Lower lobe of right lung (tissue), 2 donors: ENCODE results near the gene TTC21B. TPM values are rescaled to one million over a fixed set of nuclear protein-coding genes. Genes with fewer than 3 reads are reported as not detected.

Experiments
- ATAC-seq, 2 donors: fragments of 200-7000 bp; cut with Tn5 transposase; one replicate each; pipeline ENCODE4 v1.9.1; 2020 to 2022; ENCODE audit warnings: mild to moderate bottlenecking in 2 of 2, moderate library complexity in 2 of 2
- DNase-seq: peaks from one replicate; pipeline ENCODE4 v3.0.0-alpha.2; 2020
- H3K27ac ChIP-seq: fragments of 200-600 bp; one replicate; pipeline ENCODE4 v1.8.0; 2022
- H3K27me3 ChIP-seq: fragments of 200-600 bp; one replicate; pipeline ENCODE4 v1.8.0; 2022; ENCODE audit warnings: low read depth
- H3K36me3 ChIP-seq: fragments of 200-600 bp; one replicate; pipeline ENCODE4 v1.8.0; 2022; ENCODE audit warnings: mild to moderate bottlenecking
- H3K4me1 ChIP-seq: fragments of 200-600 bp; one replicate; pipeline ENCODE4 v1.8.0; 2022
- H3K4me3 ChIP-seq: fragments of 200-600 bp; one replicate; pipeline ENCODE4 v1.8.0; 2022; ENCODE audit warnings: mild to moderate bottlenecking
- H3K9me3 ChIP-seq: fragments of 200-600 bp; one replicate; pipeline ENCODE4 v1.8.0; 2022
- intact Hi-C: fragments of 100-400 bp; cut with DNase I; formaldehyde crosslinking; loops from one replicate; pipeline ENCODE4 v1.11.0; 2022
- total RNA-seq: library from RNA; stranded (reverse); fragmentation: NEBNext Ultra II Directional; extraction: Animal tissue kit (Norgen Biotek cat#: 25700); gene quantifications from one replicate; pipeline ENCODE4 v1.2.1, GENCODE V29; 2021
- TF ChIP-seq, protein P1 (sequence below): fragments of 200-600 bp; IDR thresholded peaks from one replicate; pipeline ENCODE4 v1.8.0; 2022; ENCODE audit warnings: antibody characterized with exemption, mild to moderate bottlenecking
- donor health status: DM: no; HTN: yes; CAD: no; lungs with severe emphysema.

TTC21B gene
- total RNA-seq, 1 donor from 2014 or later, result 25.8 TPM

DNA sequence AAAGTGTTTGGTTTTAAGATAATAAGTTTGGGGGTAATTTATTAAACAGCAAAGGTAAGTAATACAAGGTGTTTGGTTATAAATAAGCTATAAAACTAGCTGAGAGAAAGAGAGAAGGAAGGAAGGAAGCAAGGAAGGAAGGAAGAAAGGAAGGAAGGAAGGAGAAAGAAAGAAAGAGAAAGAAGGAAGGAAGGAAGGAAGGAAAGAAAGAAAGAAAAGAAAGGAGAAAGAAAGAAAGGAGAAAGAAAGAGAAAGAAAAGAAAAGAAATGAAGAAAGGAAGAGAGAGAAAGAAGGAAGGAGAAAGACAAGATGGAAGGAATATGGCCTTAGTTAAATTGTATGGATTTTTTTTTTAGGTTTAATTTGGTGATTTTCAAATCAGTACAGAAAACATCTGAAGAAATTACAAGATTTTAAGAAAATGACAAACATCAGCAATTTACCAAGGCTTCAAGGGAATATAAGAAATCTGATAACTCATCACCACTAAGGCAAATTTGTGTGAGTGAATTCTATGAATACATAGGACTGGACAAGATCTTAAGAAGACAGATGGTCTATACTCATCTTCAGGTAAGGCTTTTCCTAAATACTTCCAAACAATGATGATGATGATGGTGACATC lies 113.1 kb downstream of the TTC21B start:
- Histone ChIP-seq H3K4me1 (no peaks in the 10 kb centered on the region), H3K27ac (no peak overlapping the region), H3K9me3 (no peaks in the 10 kb centered on the region), H3K36me3 (no peaks in the 10 kb centered on the region), H3K4me3 (no peak overlapping the region), H3K27me3 (no peaks in the 10 kb centered on the region)
- TF ChIP-seq, protein P1, sequence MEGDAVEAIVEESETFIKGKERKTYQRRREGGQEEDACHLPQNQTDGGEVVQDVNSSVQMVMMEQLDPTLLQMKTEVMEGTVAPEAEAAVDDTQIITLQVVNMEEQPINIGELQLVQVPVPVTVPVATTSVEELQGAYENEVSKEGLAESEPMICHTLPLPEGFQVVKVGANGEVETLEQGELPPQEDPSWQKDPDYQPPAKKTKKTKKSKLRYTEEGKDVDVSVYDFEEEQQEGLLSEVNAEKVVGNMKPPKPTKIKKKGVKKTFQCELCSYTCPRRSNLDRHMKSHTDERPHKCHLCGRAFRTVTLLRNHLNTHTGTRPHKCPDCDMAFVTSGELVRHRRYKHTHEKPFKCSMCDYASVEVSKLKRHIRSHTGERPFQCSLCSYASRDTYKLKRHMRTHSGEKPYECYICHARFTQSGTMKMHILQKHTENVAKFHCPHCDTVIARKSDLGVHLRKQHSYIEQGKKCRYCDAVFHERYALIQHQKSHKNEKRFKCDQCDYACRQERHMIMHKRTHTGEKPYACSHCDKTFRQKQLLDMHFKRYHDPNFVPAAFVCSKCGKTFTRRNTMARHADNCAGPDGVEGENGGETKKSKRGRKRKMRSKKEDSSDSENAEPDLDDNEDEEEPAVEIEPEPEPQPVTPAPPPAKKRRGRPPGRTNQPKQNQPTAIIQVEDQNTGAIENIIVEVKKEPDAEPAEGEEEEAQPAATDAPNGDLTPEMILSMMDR, result no peak
- intact Hi-C loops, result no loop called here
- ATAC-seq, result no peak
- no peak for DNase-seq

DNA sequence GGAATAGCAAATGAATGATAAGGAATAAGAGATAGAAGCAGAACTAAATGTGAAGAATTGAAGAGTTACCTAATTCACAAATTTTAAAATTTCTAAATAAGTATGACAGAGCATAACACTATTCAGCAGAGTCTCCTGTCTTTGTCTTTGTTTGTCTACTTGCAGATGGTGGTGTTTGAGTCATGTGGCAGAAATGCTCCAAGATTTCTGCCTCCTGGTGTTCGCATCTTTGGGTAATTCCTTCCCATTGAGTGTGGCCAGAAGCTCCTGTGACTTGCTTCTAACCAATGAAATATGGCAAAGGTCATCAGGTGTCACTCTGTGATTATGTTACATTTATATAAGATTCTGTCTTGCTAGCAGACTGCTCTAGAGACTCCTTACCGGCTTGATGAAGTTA lies 114.0 kb downstream of the TTC21B start:
- no peak overlapping the region for H3K4me3 ChIP-seq
- no peaks in the 10 kb centered on the region for H3K4me1 ChIP-seq
- intact Hi-C loops, result no loop called here
- no peaks in the 10 kb centered on the region for H3K36me3 ChIP-seq
- ATAC-seq, result no peak
- no peaks in the 10 kb centered on the region for H3K9me3 ChIP-seq
- H3K27me3 ChIP-seq, result no peaks in the 10 kb centered on the region
- H3K27ac ChIP-seq, result no peak overlapping the region
- DNase-seq, result no peak
- TF ChIP-seq, protein P1, result no peak

GRCh38 chr2:165837122-165837521 lies 116.5 kb downstream of the TTC21B start:
- H3K4me1 ChIP-seq, result no peaks in the 10 kb centered on the region
- TF ChIP-seq, protein P1, result no peak
- H3K36me3 ChIP-seq, result no peaks in the 10 kb centered on the region
- no peak overlapping the region for H3K27ac ChIP-seq
- intact Hi-C loops, result no loop called here
- no peaks in the 10 kb centered on the region for H3K9me3 ChIP-seq
- no peak overlapping the region for H3K4me3 ChIP-seq
- ATAC-seq (no peak), DNase-seq (no peak)
- H3K27me3 ChIP-seq, result no peaks in the 10 kb centered on the region

DNA sequence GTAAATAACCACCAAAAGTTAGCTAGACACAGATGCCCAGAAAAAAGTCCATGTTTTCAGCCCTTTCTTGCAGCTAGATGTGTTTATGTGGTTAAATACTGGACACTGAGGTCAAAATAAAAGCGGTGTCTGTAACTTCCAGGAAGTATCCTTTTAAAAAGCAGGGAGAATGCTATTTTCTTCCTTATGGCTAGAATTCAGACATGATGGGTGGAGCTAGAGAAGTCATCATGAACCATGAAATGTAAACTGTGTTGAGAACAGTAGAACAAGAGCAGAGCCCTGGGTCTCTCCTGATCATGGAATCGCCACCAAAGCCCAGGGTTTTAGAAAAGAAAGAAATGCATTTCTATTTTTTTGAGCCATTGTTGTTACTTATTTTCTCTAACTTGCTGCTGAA lies 118.2 kb downstream of the TTC21B start:
- intact Hi-C loops, result no loop called here
- TF ChIP-seq, protein P1, result no peak

GRCh38 chr2:165833156-165833555 lies 120.4 kb downstream of the TTC21B start:
- no peaks in the 10 kb centered on the region for H3K36me3 ChIP-seq
- H3K27me3 ChIP-seq, result no peaks in the 10 kb centered on the region
- no peak overlapping the region for H3K27ac ChIP-seq
- TF ChIP-seq, protein P1, result no peak
- H3K4me1 ChIP-seq, result no peaks in the 10 kb centered on the region
- no peaks in the 10 kb centered on the region for H3K9me3 ChIP-seq
- no peak for ATAC-seq
- intact Hi-C loops, result no loop called here
- no peak for DNase-seq
- no peak overlapping the region for H3K4me3 ChIP-seq

More for the DNA sequence above, 118.2 kb downstream of the TTC21B start:
- Histone ChIP-seq H3K4me1 (no peaks in the 10 kb centered on the region), H3K4me3 (no peak overlapping the region), H3K36me3 (no peaks in the 10 kb centered on the region), H3K27me3 (no peaks in the 10 kb centered on the region), H3K27ac (no peak overlapping the region), H3K9me3 (no peaks in the 10 kb centered on the region)
- ATAC-seq, result no peak
- DNase-seq, result no peak
